ENCODE measurements around the gene FANK1.
A peak's percentile ranks its signal among the peaks of the same experiment; 100 is the strongest.
"Not testable (repeated sequence)": the region's sequence is repeated elsewhere in the genome, so short reads cannot be mapped to it uniquely, and the experiment has no call there.

FANK1 gene

DNA sequence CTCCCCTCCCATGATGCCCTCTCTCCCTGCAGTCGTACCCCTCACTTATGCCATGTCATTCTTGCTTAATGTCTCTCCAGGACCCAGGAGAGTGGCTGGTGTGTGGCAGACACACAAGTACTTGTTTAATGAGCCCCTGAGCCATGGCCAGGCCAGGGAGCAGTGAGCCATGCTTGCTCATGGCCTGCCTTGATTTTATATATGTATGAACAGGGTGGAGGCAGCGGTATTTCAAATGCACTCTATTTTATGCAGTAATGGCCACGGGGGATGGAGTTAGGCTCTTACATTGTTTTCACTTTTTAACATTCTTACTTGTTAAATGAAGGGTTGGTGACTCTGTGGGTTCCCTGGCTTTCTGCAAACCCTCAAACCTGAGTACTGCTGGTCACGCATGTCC, 144.8 kb downstream of the FANK1 start:
- Histone ChIP-seq H3K36me3 (ENCODE audit: control insufficient read depth, insufficient read depth, low read length) (no peaks in the 10 kb centered on the region), H3K27ac (ENCODE audit: insufficient read depth, low read length, poor library complexity, severe bottlenecking) (no peak overlapping the region)

GRCh38 chr10:126041804-126042231, 145.5 kb downstream of the FANK1 start:
- peak; percentile 57 to 71 (median 68) for DNase-seq
- Histone ChIP-seq H3K9me3 (ENCODE audit: control insufficient read depth, low read length) (no peaks in the 10 kb centered on the region), H3K4me3 (ENCODE audit: insufficient read depth, low read depth, low read length, poor library complexity, severe bottlenecking) (peak overlapping the region; percentile 12), H3K27ac (ENCODE audit: insufficient read depth, low read length, poor library complexity, severe bottlenecking) (peak overlapping the region; percentile 61), H3K36me3 (ENCODE audit: control insufficient read depth, insufficient read depth, low read length) (no peaks in the 10 kb centered on the region), H3K4me1 (ENCODE audit: control insufficient read depth, insufficient read depth, low read length, poor library complexity, severe bottlenecking) (no peaks in the 10 kb centered on the region), H3K27me3 (replicated peaks; ENCODE audit: control insufficient read depth, insufficient read depth, low read length, poor library complexity, severe bottlenecking) (no peaks in the 10 kb centered on the region)

More for the DNA sequence above, 144.8 kb downstream of the FANK1 start:
- no peaks in the 10 kb centered on the region for H3K4me1 ChIP-seq (ENCODE audit: control insufficient read depth, insufficient read depth, low read length, poor library complexity, severe bottlenecking)
- no peaks in the 10 kb centered on the region for H3K9me3 ChIP-seq (ENCODE audit: control insufficient read depth, low read length)
- no peak overlapping the region for H3K4me3 ChIP-seq (ENCODE audit: insufficient read depth, low read depth, low read length, poor library complexity, severe bottlenecking)
- H3K27me3 ChIP-seq (replicated peaks; ENCODE audit: control insufficient read depth, insufficient read depth, low read length, poor library complexity, severe bottlenecking), result no peaks in the 10 kb centered on the region
- no peak for DNase-seq

- Histone ChIP-seq H3K4me1 (ENCODE audit: control insufficient read depth, insufficient read depth, low read length, poor library complexity, severe bottlenecking) (no peaks in the 10 kb centered on the region), H3K27ac (ENCODE audit: insufficient read depth, low read length, poor library complexity, severe bottlenecking) (peak overlapping the region; percentile 61), H3K36me3 (ENCODE audit: control insufficient read depth, insufficient read depth, low read length) (no peaks in the 10 kb centered on the region), H3K27me3 (replicated peaks; ENCODE audit: control insufficient read depth, insufficient read depth, low read length, poor library complexity, severe bottlenecking) (no peaks in the 10 kb centered on the region), H3K9me3 (ENCODE audit: control insufficient read depth, low read length) (no peaks in the 10 kb centered on the region), H3K4me3 (ENCODE audit: insufficient read depth, low read depth, low read length, poor library complexity, severe bottlenecking) (peak overlapping the region; percentile 12)
- DNase-seq, result no peak
These were observed 146.0 kb downstream of the FANK1 start for GRCh38 chr10:126042354-126042753.

DNA sequence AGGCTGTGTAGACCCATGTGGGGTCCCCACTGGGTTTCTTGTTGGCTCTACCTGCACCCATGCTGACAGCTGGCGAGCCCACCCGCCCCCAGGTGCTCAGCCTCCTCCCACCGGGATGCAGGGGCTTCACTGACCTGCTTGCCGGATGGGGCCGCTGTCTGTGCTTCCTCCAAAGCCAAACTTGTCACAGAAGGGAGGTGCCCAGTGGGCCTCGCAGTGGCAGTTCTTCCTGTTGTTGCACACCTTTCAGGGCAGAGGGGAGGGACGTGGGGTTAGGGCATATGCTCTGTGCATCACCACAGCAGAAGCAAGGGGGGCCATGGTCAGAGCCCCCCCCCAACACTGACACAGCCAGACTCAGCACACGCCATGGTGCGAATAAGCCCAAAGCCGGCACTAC, 146.5 kb downstream of the FANK1 start:
- Histone ChIP-seq H3K9me3 (ENCODE audit: control insufficient read depth, low read length) (no peaks in the 10 kb centered on the region), H3K4me3 (ENCODE audit: insufficient read depth, low read depth, low read length, poor library complexity, severe bottlenecking) (no peak overlapping the region), H3K36me3 (ENCODE audit: control insufficient read depth, insufficient read depth, low read length) (no peaks in the 10 kb centered on the region), H3K4me1 (ENCODE audit: control insufficient read depth, insufficient read depth, low read length, poor library complexity, severe bottlenecking) (no peaks in the 10 kb centered on the region), H3K27me3 (replicated peaks; ENCODE audit: control insufficient read depth, insufficient read depth, low read length, poor library complexity, severe bottlenecking) (no peaks in the 10 kb centered on the region), H3K27ac (ENCODE audit: insufficient read depth, low read length, poor library complexity, severe bottlenecking) (no peak overlapping the region)
- DNase-seq, result no peak

DNA sequence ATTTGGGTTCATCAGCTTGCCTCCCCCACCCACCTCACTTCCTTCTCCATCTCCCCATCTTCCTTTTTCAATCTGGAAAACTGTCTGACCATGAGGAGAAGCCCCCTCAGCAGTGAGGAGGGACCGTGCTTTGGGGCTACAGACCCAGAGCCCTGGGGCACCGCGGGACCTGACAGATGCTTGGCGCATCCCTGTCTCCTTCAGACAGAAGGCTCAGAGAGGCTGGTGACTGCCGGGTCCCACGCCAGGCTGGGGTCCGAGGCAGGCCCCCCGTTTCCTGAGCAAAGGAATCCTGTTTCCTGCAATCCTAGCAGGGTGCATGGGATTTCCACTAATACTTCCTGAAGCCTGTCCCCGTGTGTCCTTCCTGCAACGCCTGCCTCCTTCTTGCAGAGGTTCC, 147.0 kb downstream of the FANK1 start:
- Histone ChIP-seq H3K27ac (ENCODE audit: insufficient read depth, low read length, poor library complexity, severe bottlenecking) (no peak overlapping the region), H3K36me3 (ENCODE audit: control insufficient read depth, insufficient read depth, low read length) (no peaks in the 10 kb centered on the region), H3K9me3 (ENCODE audit: control insufficient read depth, low read length) (no peaks in the 10 kb centered on the region), H3K4me3 (ENCODE audit: insufficient read depth, low read depth, low read length, poor library complexity, severe bottlenecking) (no peak overlapping the region), H3K27me3 (replicated peaks; ENCODE audit: control insufficient read depth, insufficient read depth, low read length, poor library complexity, severe bottlenecking) (no peaks in the 10 kb centered on the region), H3K4me1 (ENCODE audit: control insufficient read depth, insufficient read depth, low read length, poor library complexity, severe bottlenecking) (no peaks in the 10 kb centered on the region)
- no peak for DNase-seq

GRCh38 chr10:126045861-126046260, 149.5 kb downstream of the FANK1 start:
- Histone ChIP-seq H3K4me3 (ENCODE audit: insufficient read depth, low read depth, low read length, poor library complexity, severe bottlenecking) (no peak overlapping the region), H3K4me1 (ENCODE audit: control insufficient read depth, insufficient read depth, low read length, poor library complexity, severe bottlenecking) (no peaks in the 10 kb centered on the region), H3K27ac (ENCODE audit: insufficient read depth, low read length, poor library complexity, severe bottlenecking) (no peak overlapping the region), H3K27me3 (replicated peaks; ENCODE audit: control insufficient read depth, insufficient read depth, low read length, poor library complexity, severe bottlenecking) (no peaks in the 10 kb centered on the region), H3K9me3 (ENCODE audit: control insufficient read depth, low read length) (no peaks in the 10 kb centered on the region), H3K36me3 (ENCODE audit: control insufficient read depth, insufficient read depth, low read length) (no peaks in the 10 kb centered on the region)
- no peak for DNase-seq

DNA sequence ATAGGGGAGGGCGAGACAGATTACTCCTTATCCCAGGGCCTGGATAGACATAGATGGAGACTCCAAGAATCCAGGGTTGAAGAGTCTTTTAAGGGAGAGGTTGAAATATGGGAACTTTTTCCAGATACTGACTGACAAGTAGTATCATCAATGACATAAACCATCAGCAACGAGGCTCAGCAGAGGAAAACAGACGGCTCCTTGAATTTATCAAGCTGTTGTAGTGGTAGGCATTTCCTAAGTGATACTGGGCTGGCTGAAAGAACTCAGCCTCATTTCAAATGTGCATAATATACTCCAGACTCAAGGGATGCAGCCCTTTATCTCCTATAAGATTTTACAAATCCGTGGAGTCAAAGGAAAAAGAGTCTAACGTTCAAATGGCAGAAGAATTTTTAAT, 150.5 kb downstream of the FANK1 start:
- no peak overlapping the region for H3K4me3 ChIP-seq (ENCODE audit: insufficient read depth, low read depth, low read length, poor library complexity, severe bottlenecking)
- H3K27ac ChIP-seq (ENCODE audit: insufficient read depth, low read length, poor library complexity, severe bottlenecking), result no peak overlapping the region
- no peaks in the 10 kb centered on the region for H3K9me3 ChIP-seq (ENCODE audit: control insufficient read depth, low read length)
- no peaks in the 10 kb centered on the region for H3K27me3 ChIP-seq (replicated peaks; ENCODE audit: control insufficient read depth, insufficient read depth, low read length, poor library complexity, severe bottlenecking)
- no peak for DNase-seq
- no peaks in the 10 kb centered on the region for H3K4me1 ChIP-seq (ENCODE audit: control insufficient read depth, insufficient read depth, low read length, poor library complexity, severe bottlenecking)
- no peaks in the 10 kb centered on the region for H3K36me3 ChIP-seq (ENCODE audit: control insufficient read depth, insufficient read depth, low read length)

GRCh38 chr10:126047749-126048148, 151.4 kb downstream of the FANK1 start:
- H3K4me3 ChIP-seq (ENCODE audit: insufficient read depth, low read depth, low read length, poor library complexity, severe bottlenecking); H3K27ac ChIP-seq (ENCODE audit: insufficient read depth, low read length, poor library complexity, severe bottlenecking); H3K36me3 ChIP-seq (ENCODE audit: control insufficient read depth, insufficient read depth, low read length); H3K27me3 ChIP-seq (replicated peaks; ENCODE audit: control insufficient read depth, insufficient read depth, low read length, poor library complexity, severe bottlenecking); H3K9me3 ChIP-seq (ENCODE audit: control insufficient read depth, low read length); DNase-seq; H3K4me1 ChIP-seq (ENCODE audit: control insufficient read depth, insufficient read depth, low read length, poor library complexity, severe bottlenecking): not testable (repeated sequence)

DNA sequence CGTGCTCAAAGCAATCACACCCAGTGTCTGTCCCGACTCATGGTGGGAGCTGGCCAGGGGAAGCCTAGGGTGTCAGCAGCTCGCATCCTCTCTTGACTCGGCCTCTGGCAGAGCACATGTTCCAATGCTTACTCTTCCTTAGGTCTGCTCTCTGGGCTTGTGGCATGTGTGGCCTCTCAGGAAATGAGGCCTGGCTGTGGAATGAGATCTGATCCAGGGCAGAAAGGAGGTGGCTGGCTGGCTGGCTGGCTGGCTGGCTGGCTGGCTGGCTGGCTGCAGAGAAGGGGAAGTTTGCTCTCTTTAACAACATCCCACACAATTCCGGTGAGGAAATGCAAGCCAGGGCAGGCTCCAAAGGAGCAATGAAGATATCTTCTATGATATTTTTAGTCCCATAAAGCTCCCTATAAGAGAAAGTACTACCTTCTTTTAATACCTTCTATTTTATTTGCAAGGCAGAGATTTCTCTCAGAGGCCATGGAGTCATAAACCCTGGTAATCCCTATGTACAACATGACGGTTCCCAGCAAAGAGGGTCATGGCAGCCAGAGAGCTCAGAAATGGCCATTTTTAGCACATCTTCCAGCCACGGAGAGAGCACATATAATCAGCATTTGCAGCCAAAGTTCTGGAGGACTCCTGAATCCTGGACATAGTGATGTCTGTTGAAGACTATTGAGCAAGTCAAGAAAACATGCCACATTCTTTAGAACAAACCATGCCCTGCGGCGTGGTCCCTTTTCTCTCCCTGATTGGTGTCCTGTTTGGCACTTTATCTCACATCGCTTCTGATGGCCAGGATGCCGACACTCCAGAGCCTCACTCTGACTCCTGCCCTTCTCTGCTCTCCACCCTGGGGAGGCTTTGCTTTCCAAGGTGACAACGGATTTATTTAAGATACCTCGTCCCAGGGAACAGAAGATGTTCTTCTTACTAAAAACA, 153.7 kb downstream of the FANK1 start:
- Histone ChIP-seq H3K27ac (ENCODE audit: insufficient read depth, low read length, poor library complexity, severe bottlenecking) (no peak overlapping the region), H3K9me3 (ENCODE audit: control insufficient read depth, low read length) (no peaks in the 10 kb centered on the region), H3K36me3 (ENCODE audit: control insufficient read depth, insufficient read depth, low read length) (no peaks in the 10 kb centered on the region), H3K27me3 (replicated peaks; ENCODE audit: control insufficient read depth, insufficient read depth, low read length, poor library complexity, severe bottlenecking) (no peaks in the 10 kb centered on the region), H3K4me3 (ENCODE audit: insufficient read depth, low read depth, low read length, poor library complexity, severe bottlenecking) (no peak overlapping the region), H3K4me1 (ENCODE audit: control insufficient read depth, insufficient read depth, low read length, poor library complexity, severe bottlenecking) (no peaks in the 10 kb centered on the region)
- no peak for DNase-seq

GRCh38 chr10:126052171-126052570, 155.8 kb downstream of the FANK1 start:
- Histone ChIP-seq H3K27ac (ENCODE audit: insufficient read depth, low read length, poor library complexity, severe bottlenecking) (no peak overlapping the region), H3K9me3 (ENCODE audit: control insufficient read depth, low read length) (no peaks in the 10 kb centered on the region), H3K27me3 (replicated peaks; ENCODE audit: control insufficient read depth, insufficient read depth, low read length, poor library complexity, severe bottlenecking) (no peaks in the 10 kb centered on the region), H3K4me1 (ENCODE audit: control insufficient read depth, insufficient read depth, low read length, poor library complexity, severe bottlenecking) (no peaks in the 10 kb centered on the region), H3K4me3 (ENCODE audit: insufficient read depth, low read depth, low read length, poor library complexity, severe bottlenecking) (no peak overlapping the region), H3K36me3 (ENCODE audit: control insufficient read depth, insufficient read depth, low read length) (no peaks in the 10 kb centered on the region)
- DNase-seq, result no peak
